Tibial nerve (tissue), 4 donors: Measurements from ENCODE around the gene KCNC3. TPM values are rescaled to one million over a fixed set of nuclear protein-coding genes. Genes with fewer than 3 reads are reported as not detected.

Source experiments
- DNase-seq, 2 donors: peaks; one replicate each; pipeline ENCODE4 v3.0.0-alpha.2; 2019; ENCODE audit warnings: low spot score in 2 of 2
- H3K27ac ChIP-seq, 4 donors: fragments of 200-600 bp; sonication (generic) in 3 of 4; one replicate each; pipeline ENCODE4 v1.5.1; 2017 to 2019; ENCODE audit warnings: mild to moderate bottlenecking in 1 of 4
- H3K27me3 ChIP-seq, 2 donors: fragments of 200-600 bp; sonication (generic) in 1 of 2; one replicate each; pipeline versions ENCODE4 v1.5.1 to v1.6.0; 2017 to 2019
- H3K36me3 ChIP-seq, 3 donors: fragments of 200-600 bp; sonication (generic); one replicate each; pipeline ENCODE4 v1.5.1; 2018 to 2019
- H3K4me1 ChIP-seq, 4 donors: fragments of 200-600 bp; sonication (generic) in 3 of 4; one replicate each; pipeline ENCODE4 v1.5.1; 2017 to 2019
- H3K4me3 ChIP-seq, 4 donors: fragments of 200-600 bp; sonication (generic) in 3 of 4; one replicate each; pipeline ENCODE4 v1.5.1; 2017 to 2019; ENCODE audit warnings: mild to moderate bottlenecking in 1 of 4, moderate library complexity in 1 of 4
- H3K9me3 ChIP-seq, 4 donors: fragments of 200-600 bp; sonication (generic) in 3 of 4; one replicate each; pipeline ENCODE4 v1.5.1; 2017 to 2019
- CTCF ChIP-seq, 5 experiments: fragments of 200-600 bp in 3 of 5; fragments of 450-650 bp in 2 of 5; sonication (generic) in 3 of 5; IDR thresholded peaks; one replicate each; pipeline ENCODE4 v1.5.1; 2016 to 2019; ENCODE audit warnings: antibody characterized with exemption in 5 of 5, mild to moderate bottlenecking in 3 of 5, moderate library complexity in 2 of 5
- EP300 ChIP-seq, 2 donors: sonication (generic); formaldehyde crosslinking; IDR thresholded peaks; one replicate each; pipeline ENCODE4 v1.6.1; 2017; ENCODE audit warnings: antibody characterized with exemption in 2 of 2, mild to moderate bottlenecking in 1 of 2
- POLR2A ChIP-seq, 2 donors: fragments of 450-650 bp; IDR thresholded peaks; one replicate each; pipeline ENCODE4 v1.6.1; 2017; ENCODE audit warnings: antibody characterized with exemption in 2 of 2, mild to moderate bottlenecking in 2 of 2, moderate library complexity in 2 of 2
- WGBS, 2 donors: methylation state at CpG; one replicate each; pipeline ENCODE4 v1.1.5; 2018; 5-methylcytosine and 5-hydroxymethylcytosine counted together
- total RNA-seq, 4 donors: library from RNA; depleted of rRNA; stranded (reverse); fragments of >200 nt; gene quantifications; one replicate each; pipeline ENCODE4 v1.1.0, GENCODE V29; 2016

The KCNC3 gene
- total RNA-seq, 4 donors from 2014 or later, result 0.21 to 1.2 (median 0.71) TPM

GRCh38 chr19:50286443-50286842 lies 42.7 kb downstream of the KCNC3 start:
- WGBS, 2 donors, result 96% methylated on average over 18 of the region's 18 CpGs
- peaks cover 0 to 96% (median 0%) of the 10 kb centered on the region in 3 donors for H3K36me3 ChIP-seq
- no peaks in the 10 kb centered on the region for H3K27me3 ChIP-seq
- TF ChIP-seq CTCF (IDR thresholded peaks at IDR 0.05) (no peak), EP300 (IDR thresholded peaks at IDR 0.05) (no peak), POLR2A (IDR thresholded peaks at IDR 0.05) (no peak)
- no peak for DNase-seq
- H3K4me1 ChIP-seq, result no peaks in the 10 kb centered on the region
- H3K4me3 ChIP-seq, result no peak overlapping the region
- no peak overlapping the region for H3K27ac ChIP-seq
- H3K9me3 ChIP-seq, result peaks cover 0 to 51% (median 0%) of the 10 kb centered on the region in 4 donors

DNA sequence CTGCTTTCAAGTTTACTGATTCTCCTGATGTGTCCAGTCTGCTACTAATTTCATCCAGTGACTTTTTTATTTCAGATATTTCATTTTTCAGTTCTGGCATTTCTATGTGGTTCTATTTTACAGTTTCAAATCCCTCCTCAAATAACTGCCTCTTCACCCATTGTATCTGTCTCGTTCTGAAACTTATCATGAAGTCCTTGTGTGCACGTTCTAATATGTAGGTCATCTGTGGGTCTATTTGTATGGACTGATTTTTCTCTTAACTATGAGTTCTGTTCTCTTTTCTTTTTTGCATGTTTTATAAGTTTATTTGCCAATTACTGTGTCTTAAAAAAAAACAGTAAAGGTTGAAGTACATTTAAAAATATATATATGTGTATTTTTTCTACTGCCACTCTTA lies 43.3 kb downstream of the KCNC3 start:
- no peak for DNase-seq
- TF ChIP-seq EP300 (IDR thresholded peaks at IDR 0.05) (no peak), CTCF (IDR thresholded peaks at IDR 0.05) (no peak), POLR2A (IDR thresholded peaks at IDR 0.05) (no peak)

GRCh38 chr19:50281491-50281890 lies 47.7 kb downstream of the KCNC3 start:
- peaks cover 0 to 18% (median 0%) of the 10 kb centered on the region in 4 donors for H3K9me3 ChIP-seq
- DNase-seq, result no peak
- H3K27ac ChIP-seq, result no peak overlapping the region
- no peaks in the 10 kb centered on the region for H3K27me3 ChIP-seq
- no peak overlapping the region for H3K4me3 ChIP-seq
- TF ChIP-seq CTCF (IDR thresholded peaks at IDR 0.05) (no peak), EP300 (IDR thresholded peaks at IDR 0.05) (no peak), POLR2A (IDR thresholded peaks at IDR 0.05) (no peak)
- 90 to 98% methylated on average over 20 to 22 of the region's 22 CpGs for WGBS, 2 donors
- peaks cover 0 to 95% (median 0%) of the 10 kb centered on the region in 3 donors for H3K36me3 ChIP-seq
- no peaks in the 10 kb centered on the region for H3K4me1 ChIP-seq

More for the DNA sequence above, 43.3 kb downstream of the KCNC3 start:
- Histone ChIP-seq H3K27ac (no peak overlapping the region), H3K4me1 (no peaks in the 10 kb centered on the region), H3K36me3 (peaks cover 0 to 98% (median 0%) of the 10 kb centered on the region in 3 donors), H3K27me3 (no peaks in the 10 kb centered on the region), H3K4me3 (no peak overlapping the region), H3K9me3 (peaks cover 0 to 51% (median 0%) of the 10 kb centered on the region in 4 donors)
- WGBS, 2 donors, result 79 to 88% methylated on average over 2 of the region's 2 CpGs

- no peak for TF ChIP-seq POLR2A (IDR thresholded peaks at IDR 0.05)
- TF ChIP-seq CTCF (IDR thresholded peaks at IDR 0.05), result no peak
- no peak for TF ChIP-seq EP300 (IDR thresholded peaks at IDR 0.05)
- Histone ChIP-seq H3K27me3 (no peaks in the 10 kb centered on the region), H3K4me3 (no peak overlapping the region), H3K36me3 (peaks cover 0 to 95% (median 0%) of the 10 kb centered on the region in 3 donors), H3K27ac (no peak overlapping the region), H3K4me1 (no peaks in the 10 kb centered on the region), H3K9me3 (peaks cover 0 to 13% (median 0%) of the 10 kb centered on the region in 4 donors)
- WGBS, 2 donors, result 79 to 88% methylated on average over 3 of the region's 3 CpGs
- no peak for DNase-seq
These were observed 48.2 kb downstream of the KCNC3 start for GRCh38 chr19:50280983-50281382.

GRCh38 chr19:50280074-50280473 lies 49.1 kb downstream of the KCNC3 start:
- Histone ChIP-seq H3K4me3 (no peak overlapping the region), H3K27me3 (no peaks in the 10 kb centered on the region), H3K27ac (no peak overlapping the region), H3K9me3 (peaks cover 0 to 5% (median 0%) of the 10 kb centered on the region in 4 donors), H3K4me1 (no peaks in the 10 kb centered on the region), H3K36me3 (peaks cover 0 to 95% (median 0%) of the 10 kb centered on the region in 3 donors)
- no peak for DNase-seq
- TF ChIP-seq POLR2A (IDR thresholded peaks at IDR 0.05) (no peak), CTCF (IDR thresholded peaks at IDR 0.05) (no peak), EP300 (IDR thresholded peaks at IDR 0.05) (no peak)
- WGBS, 2 donors, result 89 to 92% methylated on average over 12 to 14 of the region's 14 CpGs
